Common myeloid progenitor, CD34-positive (primary cell): ENCODE measurements around the gene RNU2-1.
"Not testable (repeated sequence)": the region's sequence is repeated elsewhere in the genome, so short reads cannot be mapped to it uniquely, and the experiment has no call there.

ENCODE experiments used
- CTCF ChIA-PET: fragments of 350-600 bp; sonication (Branson Sonifier 250); formaldehyde crosslinking; loops from one replicate; lab custom pipeline; 2021; ENCODE audit warnings: antibody characterized with exemption; lab: Charles Lee
- POLR2A ChIA-PET: fragments of 350-600 bp; sonication (Branson Sonifier 250); formaldehyde crosslinking; loops from one replicate; lab custom pipeline; 2021; ENCODE audit warnings: antibody characterized with exemption; lab: Charles Lee
- DNase-seq, 3 donors: peaks; one replicate each; pipeline versions ENCODE4 v3.0.0 to v3.0.0-alpha.2; 2013
- H3K27ac ChIP-seq, 2 experiments: 1 replicate in 1 of 2; 2 replicates in 1 of 2; pipeline ENCODE4 v1.7.0; 2013; ENCODE audit warnings: inconsistent platforms in 2 of 2, low read length in 2 of 2, mild to moderate bottlenecking in 2 of 2, low read depth in 1 of 2, moderate library complexity in 1 of 2; ENCODE audit not compliant: severe bottlenecking in 2 of 2, insufficient read depth in 1 of 2, poor library complexity in 1 of 2
- H3K27me3 ChIP-seq, 5 experiments: replicated peaks in 2 of 5; 1 replicate in 3 of 5; 2 replicates in 2 of 5; pipeline versions ENCODE4 v1.6.1 to v1.7.0; 2013; ENCODE audit warnings: low read length in 4 of 5, mild to moderate bottlenecking in 2 of 5, moderate library complexity in 2 of 5, inconsistent platforms in 1 of 5; ENCODE audit not compliant: insufficient read depth in 5 of 5, control insufficient read depth in 4 of 5
- H3K36me3 ChIP-seq, 4 experiments: 1 replicate in 2 of 4; 2 replicates in 2 of 4; pipeline versions ENCODE4 v1.6.1 to v1.7.0; 2013; ENCODE audit warnings: low read length in 3 of 4, control low read depth in 1 of 4, mild to moderate bottlenecking in 1 of 4; ENCODE audit not compliant: control insufficient read depth in 4 of 4, insufficient read depth in 4 of 4
- H3K4me1 ChIP-seq, 4 experiments: 1 replicate in 3 of 4; 2 replicates in 1 of 4; pipeline versions ENCODE4 v1.6.1 to v1.7.1; 2013; ENCODE audit warnings: low read length in 3 of 4, mild to moderate bottlenecking in 3 of 4, control low read depth in 1 of 4, inconsistent platforms in 1 of 4, moderate library complexity in 1 of 4; ENCODE audit not compliant: control insufficient read depth in 4 of 4, insufficient read depth in 4 of 4; ENCODE audit errors: control extremely low read depth in 1 of 4
- H3K4me3 ChIP-seq, 7 experiments: 1 replicate in 4 of 7; 2 replicates in 3 of 7; pipeline versions ENCODE4 v1.5.1 to v1.7.0; 2013; ENCODE audit warnings: mild to moderate bottlenecking in 7 of 7, low read length in 6 of 7, moderate library complexity in 6 of 7, inconsistent platforms in 2 of 7, low read depth in 2 of 7, control low read depth in 1 of 7; ENCODE audit not compliant: insufficient read depth in 4 of 7, control insufficient read depth in 1 of 7; ENCODE audit errors: extremely low read depth in 1 of 7
- H3K9me3 ChIP-seq, 5 experiments: 1 replicate in 4 of 5; 2 replicates in 1 of 5; pipeline versions ENCODE4 v1.6.1 to v1.7.1; 2013; ENCODE audit warnings: low read length in 4 of 5, mild to moderate bottlenecking in 2 of 5, inconsistent platforms in 1 of 5, low read depth in 1 of 5, moderate library complexity in 1 of 5; ENCODE audit not compliant: control insufficient read depth in 4 of 5, insufficient read depth in 2 of 5; ENCODE audit errors: control extremely low read depth in 1 of 5
- WGBS: methylation state at CpG from one replicate; pipeline ENCODE4 v1.1.5; 2013; ENCODE audit not compliant: insufficient coverage; 5-methylcytosine and 5-hydroxymethylcytosine counted together

The RNU2-1 gene

DNA sequence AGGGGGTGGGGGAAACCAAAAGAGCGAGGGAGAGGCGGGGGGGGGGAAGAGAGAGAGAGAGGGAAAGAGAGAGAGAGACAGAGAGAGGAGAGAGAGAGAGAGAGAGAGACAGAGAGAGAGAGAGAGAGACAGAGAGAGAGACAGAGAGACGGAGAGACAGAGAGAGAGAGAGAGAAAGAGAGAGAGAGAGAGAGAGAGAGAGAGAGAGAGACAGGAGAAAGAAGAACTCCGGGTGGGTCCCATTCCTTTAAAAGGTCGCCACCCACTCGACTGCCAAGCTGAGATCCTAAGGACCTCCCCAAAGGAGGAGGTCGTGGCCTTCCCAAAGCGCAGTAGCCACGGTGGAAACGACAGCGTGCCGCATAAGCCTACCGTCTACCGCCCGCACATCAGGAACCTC, 514 bp downstream of the RNU2-1 start:
- POLR2A ChIA-PET, H3K4me1 ChIP-seq, CTCF ChIA-PET, H3K4me3 ChIP-seq, DNase-seq, H3K36me3 ChIP-seq, H3K27ac ChIP-seq, H3K27me3 ChIP-seq, H3K9me3 ChIP-seq: not testable (repeated sequence)
- no CpG with 5 or more reads among the region's 15 CpGs for WGBS

DNA sequence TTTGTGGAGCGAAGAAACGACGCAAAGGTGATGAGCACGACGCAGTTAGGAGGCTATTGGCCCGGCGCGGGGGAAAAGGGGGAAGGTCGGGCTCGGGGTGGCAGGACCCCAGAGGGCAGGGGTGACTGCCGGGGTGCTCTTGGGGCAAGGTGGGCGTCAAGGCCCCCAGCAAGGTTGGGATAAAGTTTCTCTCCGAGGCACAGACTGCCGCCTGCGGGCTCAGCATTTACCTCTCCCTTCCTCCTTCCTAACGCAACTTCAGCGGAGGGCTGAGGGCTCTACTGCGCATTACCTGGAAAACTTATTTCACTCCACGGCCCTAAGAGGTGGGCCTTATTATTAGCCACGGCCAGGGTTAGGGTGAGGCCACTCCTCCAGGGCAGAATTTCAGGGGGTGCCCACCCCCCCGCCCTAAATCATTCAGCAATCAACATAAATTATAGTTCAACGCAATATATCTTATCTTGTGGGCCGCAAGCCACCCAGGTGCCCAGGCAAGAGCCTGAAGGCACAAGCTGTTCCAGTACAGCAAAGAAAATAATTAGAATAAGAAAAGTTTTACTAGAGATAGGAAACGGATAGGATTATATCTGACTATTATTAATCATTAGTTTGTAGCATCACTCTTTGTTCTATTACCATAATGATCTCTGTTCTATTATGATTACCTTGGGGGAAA, 1.6 kb downstream of the RNU2-1 start:
- POLR2A ChIA-PET, H3K9me3 ChIP-seq, H3K27me3 ChIP-seq, H3K27ac ChIP-seq, CTCF ChIA-PET, H3K4me1 ChIP-seq, H3K36me3 ChIP-seq: not testable (repeated sequence)
- peak overlapping the region in 3 of 7 experiments; percentile 20 to 43 (median 42) for H3K4me3 ChIP-seq
- WGBS = 78% methylated on average over 11 of the region's 24 CpGs
- DNase-seq = peak in 2 of 3 donors; percentile 7 to 9

DNA sequence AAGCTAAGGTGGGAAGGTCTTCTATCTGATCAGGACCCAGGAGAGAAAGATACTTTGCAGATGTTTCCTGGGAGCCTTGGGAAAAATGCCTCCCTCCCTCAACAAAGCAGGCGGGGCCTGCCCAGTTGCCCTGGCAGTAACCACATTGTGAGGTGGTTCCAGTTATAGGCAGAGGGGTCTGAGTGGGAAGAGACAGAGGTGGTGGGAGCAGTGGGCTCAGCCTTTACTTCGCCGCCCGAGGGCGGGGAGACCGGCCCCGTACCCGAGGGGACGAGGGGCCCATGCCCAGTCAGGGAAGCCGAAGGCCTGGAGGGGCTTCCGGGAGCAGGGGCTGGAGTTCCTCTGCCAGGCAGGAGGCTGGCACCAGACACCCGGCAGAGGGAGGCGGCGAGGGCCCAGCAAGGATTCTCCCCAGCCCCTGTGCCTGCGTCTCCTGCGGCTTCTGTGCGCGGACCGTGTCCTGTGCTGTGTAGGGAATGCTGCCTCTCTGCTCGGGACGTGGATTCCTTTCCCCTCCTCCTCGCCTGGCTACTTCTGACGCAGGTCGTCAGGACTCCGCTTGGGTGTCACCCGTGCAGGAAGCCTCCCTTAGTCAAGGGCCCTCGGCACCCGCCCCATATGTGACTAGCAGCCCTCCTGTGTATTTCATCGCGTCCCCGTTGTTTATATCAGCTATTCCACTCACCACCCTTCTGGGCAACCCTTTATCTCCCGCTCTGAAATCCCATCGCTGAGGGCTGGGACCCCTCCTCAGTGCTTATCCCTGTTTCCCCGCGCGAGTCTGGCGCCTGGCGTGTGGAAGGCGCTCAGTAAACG, 2.4 kb downstream of the RNU2-1 start:
- H3K36me3 ChIP-seq, H3K9me3 ChIP-seq, H3K4me1 ChIP-seq, CTCF ChIA-PET, DNase-seq, POLR2A ChIA-PET, H3K27me3 ChIP-seq, H3K27ac ChIP-seq: not testable (repeated sequence)
- peak overlapping the region in 3 of 7 experiments; percentile 20 to 43 (median 42) for H3K4me3 ChIP-seq
- no CpG with 5 or more reads among the region's 40 CpGs for WGBS

DNA sequence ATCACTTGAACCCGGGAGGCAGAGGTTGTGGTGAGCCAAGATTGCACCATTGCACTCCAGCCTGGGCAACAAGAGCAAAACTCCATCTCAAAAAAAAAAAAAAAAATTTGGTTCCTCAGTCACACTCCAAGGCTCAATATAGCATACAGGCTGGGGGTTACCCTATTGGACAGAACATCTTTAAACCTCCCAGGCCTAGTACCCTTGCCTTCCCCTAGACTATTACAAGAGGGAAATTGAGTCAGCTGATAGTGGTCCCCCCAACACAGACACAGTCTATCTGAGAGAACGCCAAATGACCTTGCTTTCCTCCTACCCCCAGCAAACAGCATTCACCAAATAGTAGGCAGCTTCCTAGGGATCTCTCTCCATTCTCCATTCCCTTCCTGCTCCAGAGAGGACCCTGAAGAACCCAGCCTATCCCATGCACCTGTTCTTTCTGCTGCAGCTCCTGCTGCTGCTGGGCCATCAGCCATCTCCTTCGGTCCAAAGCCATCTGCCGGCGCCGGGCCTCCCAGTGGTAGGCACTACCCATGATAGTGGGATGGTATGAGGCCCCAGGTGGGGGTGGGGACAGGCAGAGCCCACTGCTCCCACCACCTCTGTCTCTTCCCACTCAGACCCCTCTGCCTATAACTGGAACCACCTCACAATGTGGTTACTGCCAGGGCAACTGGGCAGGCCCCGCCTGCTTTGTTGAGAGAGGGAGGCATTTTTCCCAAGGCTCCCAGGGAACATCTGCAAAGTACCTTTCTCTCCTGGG, 5.6 kb downstream of the RNU2-1 start, which contains the start of gene CCDC200:
TSS of gene CCDC200 (minus strand) at position 604 of the 763 bp plus-strand sequence. CDS start at position 535, 69 bp downstream.
- H3K4me1 ChIP-seq, CTCF ChIA-PET, H3K27me3 ChIP-seq, DNase-seq, H3K4me3 ChIP-seq, POLR2A ChIA-PET, H3K9me3 ChIP-seq, H3K27ac ChIP-seq: not testable (repeated sequence)
- no CpG with 5 or more reads among the region's 7 CpGs for WGBS
- peaks cover 0 to 26% (median 18%) of the 10 kb centered on the region in 4 experiments for H3K36me3 ChIP-seq

DNA sequence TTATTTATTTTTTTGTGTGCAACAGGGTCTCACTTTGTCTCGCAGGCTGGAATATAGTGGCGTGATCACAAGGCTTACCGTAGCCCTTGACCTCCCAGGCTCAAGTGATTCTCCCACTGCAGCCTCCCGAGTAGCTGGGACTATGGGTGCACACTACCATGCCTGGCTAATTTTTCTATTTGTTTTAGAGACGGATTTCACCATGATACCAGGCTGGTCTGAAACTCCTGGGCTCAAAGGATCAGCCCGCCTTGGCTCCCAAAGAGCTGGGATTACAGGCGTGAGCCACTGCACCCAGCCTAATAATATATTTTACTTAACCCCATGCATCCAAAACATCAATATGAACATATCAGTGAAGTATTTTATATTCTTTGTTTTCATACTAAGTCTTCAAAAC, 7.4 kb downstream of the RNU2-1 start:
- WGBS = 98% methylated on average over 6 of the region's 7 CpGs
- Histone ChIP-seq H3K27ac (no peak overlapping the region), H3K36me3 (peaks cover 0 to 31% (median 19%) of the 10 kb centered on the region in 4 experiments), H3K4me1 (no peaks in the 10 kb centered on the region), H3K9me3 (no peaks in the 10 kb centered on the region), H3K27me3 (no peaks in the 10 kb centered on the region), H3K4me3 (no peak overlapping the region)
- DNase-seq = no peak
- POLR2A ChIA-PET = interaction anchor here (1.0 kb wide), 1 partner anchor 90 kb away, joined by 3 read pairs; no protein-coding TSS in a partner anchor
- CTCF ChIA-PET = no interaction called here

DNA sequence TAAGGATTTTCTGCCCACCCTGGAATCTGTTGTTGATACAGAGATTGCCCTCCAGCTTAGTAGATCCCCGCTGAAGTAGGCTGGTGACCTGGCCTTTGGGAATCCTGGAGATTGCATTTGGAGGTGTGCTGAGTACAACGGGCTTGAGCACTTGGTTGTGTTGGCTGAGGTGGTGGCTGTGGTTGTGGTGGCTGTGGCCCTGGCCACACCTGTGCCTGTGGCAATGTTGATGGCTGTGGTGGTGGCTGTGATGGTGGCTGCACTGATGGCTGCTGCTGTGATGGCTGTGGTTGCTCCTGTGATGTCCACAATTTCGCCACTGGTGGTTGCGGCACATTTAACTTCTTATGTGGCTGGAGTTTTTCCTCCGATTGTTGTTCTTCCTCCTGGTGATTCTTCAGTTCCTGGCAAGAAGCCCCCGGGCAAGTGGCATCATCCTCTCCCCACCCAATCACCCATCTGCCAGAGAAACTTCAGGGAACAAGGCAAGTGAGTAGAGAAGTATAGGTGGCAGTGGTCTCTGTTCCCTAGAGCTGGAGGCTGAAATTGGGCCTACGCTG, 9.6 kb downstream of the RNU2-1 start:
- DNase-seq = no peak
- Histone ChIP-seq H3K4me3 (no peak overlapping the region), H3K36me3 (peaks cover 0 to 35% (median 23%) of the 10 kb centered on the region in 4 experiments), H3K27ac (no peak overlapping the region), H3K4me1 (no peaks in the 10 kb centered on the region), H3K27me3 (no peaks in the 10 kb centered on the region), H3K9me3 (no peaks in the 10 kb centered on the region)
- 93% methylated on average over 3 of the region's 7 CpGs for WGBS
- ChIA-PET POLR2A (no interaction called here), CTCF (interaction anchor here (0.9 kb wide), 1 partner anchor 9 kb away, joined by 3 read pairs; no protein-coding TSS in a partner anchor)
